ENCODE results near the gene CHRNA3.
"Not testable (repeated sequence)": the region's sequence is repeated elsewhere in the genome, so short reads cannot be mapped to it uniquely, and the experiment has no call there.

CHRNA3 gene

DNA sequence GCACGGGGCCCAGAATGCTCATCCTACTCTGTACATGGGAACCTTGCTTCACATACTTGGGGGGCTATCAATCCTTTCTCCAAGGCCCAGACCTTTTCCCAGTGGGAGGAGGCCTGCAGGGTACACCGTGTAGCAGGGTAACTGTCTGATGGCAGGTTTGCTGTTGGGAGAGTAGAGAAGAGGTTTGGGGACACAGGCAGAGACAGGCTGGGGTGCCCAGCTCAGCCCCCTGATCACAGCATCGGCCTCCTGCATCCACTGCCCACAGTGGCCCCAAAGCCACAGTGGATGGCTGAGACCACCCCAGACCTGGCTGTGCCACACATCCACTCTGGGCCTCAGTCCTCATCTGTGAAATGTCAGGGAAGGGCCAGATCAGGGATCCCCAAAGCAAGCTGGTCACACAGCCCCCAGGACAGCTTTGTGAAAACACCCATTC lies 5.6 kb downstream of the CHRNA3 start:
- Histone ChIP-seq H2AFZ (ENCODE audit: low read depth, low read length) (no peak overlapping the region), H3K79me2 (ENCODE audit: low read length) (no peaks in the 10 kb centered on the region), H3K27ac (ENCODE audit: low read length) (no peak overlapping the region), H3K9me3 (ENCODE audit: insufficient read depth, low read length) (no peaks in the 10 kb centered on the region), H3K9ac (ENCODE audit: low read length) (no peak overlapping the region), H4K20me1 (ENCODE audit: insufficient read depth, low read length) (no peaks in the 10 kb centered on the region), H3K4me1 (ENCODE audit: low read length) (no peaks in the 10 kb centered on the region), H3K27me3 (ENCODE audit: low read depth, low read length) (no peaks in the 10 kb centered on the region), H3K36me3 (replicated peaks; ENCODE audit: low read depth, low read length) (no peaks in the 10 kb centered on the region), H3K4me3 (ENCODE audit: low read length) (no peak overlapping the region), H3K4me2 (ENCODE audit: low read length) (no peak overlapping the region)
- TF ChIP-seq, protein P1, sequence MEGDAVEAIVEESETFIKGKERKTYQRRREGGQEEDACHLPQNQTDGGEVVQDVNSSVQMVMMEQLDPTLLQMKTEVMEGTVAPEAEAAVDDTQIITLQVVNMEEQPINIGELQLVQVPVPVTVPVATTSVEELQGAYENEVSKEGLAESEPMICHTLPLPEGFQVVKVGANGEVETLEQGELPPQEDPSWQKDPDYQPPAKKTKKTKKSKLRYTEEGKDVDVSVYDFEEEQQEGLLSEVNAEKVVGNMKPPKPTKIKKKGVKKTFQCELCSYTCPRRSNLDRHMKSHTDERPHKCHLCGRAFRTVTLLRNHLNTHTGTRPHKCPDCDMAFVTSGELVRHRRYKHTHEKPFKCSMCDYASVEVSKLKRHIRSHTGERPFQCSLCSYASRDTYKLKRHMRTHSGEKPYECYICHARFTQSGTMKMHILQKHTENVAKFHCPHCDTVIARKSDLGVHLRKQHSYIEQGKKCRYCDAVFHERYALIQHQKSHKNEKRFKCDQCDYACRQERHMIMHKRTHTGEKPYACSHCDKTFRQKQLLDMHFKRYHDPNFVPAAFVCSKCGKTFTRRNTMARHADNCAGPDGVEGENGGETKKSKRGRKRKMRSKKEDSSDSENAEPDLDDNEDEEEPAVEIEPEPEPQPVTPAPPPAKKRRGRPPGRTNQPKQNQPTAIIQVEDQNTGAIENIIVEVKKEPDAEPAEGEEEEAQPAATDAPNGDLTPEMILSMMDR (IDR thresholded peaks at IDR 0.05; ENCODE audit: low read depth, low read length) = no peak
- TF ChIP-seq EZH2phosphoT487 (IDR thresholded peaks at IDR 0.05; ENCODE audit: low read depth) = no peak

DNA sequence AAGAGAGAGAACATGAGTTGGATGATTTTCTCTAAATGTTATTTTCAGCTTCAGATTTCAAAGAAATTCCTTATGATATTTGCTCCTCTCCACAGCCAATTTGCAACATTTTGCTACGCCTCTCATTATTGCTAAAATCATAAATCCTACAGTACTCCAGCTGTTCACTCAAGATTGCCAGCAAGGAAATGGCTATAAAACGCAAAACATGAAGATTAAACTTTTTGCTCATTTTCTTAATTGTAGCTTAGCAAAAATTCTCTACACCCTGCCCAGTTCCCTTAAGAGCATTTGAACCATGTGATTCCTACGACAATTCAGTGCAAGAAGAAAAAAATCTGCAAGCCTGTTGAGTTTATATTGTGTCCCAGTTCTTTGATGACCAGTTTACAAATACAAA lies 6.8 kb downstream of the CHRNA3 start:
- Histone ChIP-seq H3K9ac (ENCODE audit: low read length) (no peak overlapping the region), H3K4me3 (ENCODE audit: low read length) (no peak overlapping the region), H3K79me2 (ENCODE audit: low read length) (no peaks in the 10 kb centered on the region), H3K36me3 (replicated peaks; ENCODE audit: low read depth, low read length) (no peaks in the 10 kb centered on the region), H3K9me3 (ENCODE audit: insufficient read depth, low read length) (no peaks in the 10 kb centered on the region), H3K27ac (ENCODE audit: low read length) (no peak overlapping the region), H3K27me3 (ENCODE audit: low read depth, low read length) (no peaks in the 10 kb centered on the region), H4K20me1 (ENCODE audit: insufficient read depth, low read length) (no peaks in the 10 kb centered on the region), H2AFZ (ENCODE audit: low read depth, low read length) (no peak overlapping the region), H3K4me1 (ENCODE audit: low read length) (no peaks in the 10 kb centered on the region), H3K4me2 (ENCODE audit: low read length) (no peak overlapping the region)
- TF ChIP-seq, protein P1 (IDR thresholded peaks at IDR 0.05; ENCODE audit: low read depth, low read length) = no peak
- TF ChIP-seq EZH2phosphoT487 (IDR thresholded peaks at IDR 0.05; ENCODE audit: low read depth) = no peak

DNA sequence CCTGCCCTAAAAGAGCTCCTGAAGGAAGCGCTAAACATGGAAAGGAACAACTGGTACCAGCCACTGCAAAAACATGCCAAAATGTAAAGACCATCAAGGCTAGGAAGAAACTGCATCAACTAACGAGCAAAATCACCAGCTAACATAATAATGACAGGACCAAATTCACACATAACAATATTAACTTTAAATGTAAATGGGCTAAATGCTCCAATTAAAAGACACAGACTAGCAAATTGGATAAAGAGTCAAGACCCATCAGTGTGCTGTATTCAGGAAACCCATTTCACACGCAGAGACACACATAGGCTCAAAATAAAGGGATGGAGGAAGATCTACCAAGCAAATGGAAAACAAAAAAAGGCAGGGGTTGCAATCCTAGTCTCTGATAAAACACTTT lies 11.2 kb downstream of the CHRNA3 start:
- H3K36me3 ChIP-seq (replicated peaks; ENCODE audit: low read depth, low read length); H3K9me3 ChIP-seq (ENCODE audit: insufficient read depth, low read length); H3K9ac ChIP-seq (ENCODE audit: low read length); H3K4me1 ChIP-seq (ENCODE audit: low read length); H2AFZ ChIP-seq (ENCODE audit: low read depth, low read length); H3K27ac ChIP-seq (ENCODE audit: low read length); H3K4me2 ChIP-seq (ENCODE audit: low read length); H3K79me2 ChIP-seq (ENCODE audit: low read length); H4K20me1 ChIP-seq (ENCODE audit: insufficient read depth, low read length); H3K4me3 ChIP-seq (ENCODE audit: low read length); H3K27me3 ChIP-seq (ENCODE audit: low read depth, low read length): not testable (repeated sequence)

DNA sequence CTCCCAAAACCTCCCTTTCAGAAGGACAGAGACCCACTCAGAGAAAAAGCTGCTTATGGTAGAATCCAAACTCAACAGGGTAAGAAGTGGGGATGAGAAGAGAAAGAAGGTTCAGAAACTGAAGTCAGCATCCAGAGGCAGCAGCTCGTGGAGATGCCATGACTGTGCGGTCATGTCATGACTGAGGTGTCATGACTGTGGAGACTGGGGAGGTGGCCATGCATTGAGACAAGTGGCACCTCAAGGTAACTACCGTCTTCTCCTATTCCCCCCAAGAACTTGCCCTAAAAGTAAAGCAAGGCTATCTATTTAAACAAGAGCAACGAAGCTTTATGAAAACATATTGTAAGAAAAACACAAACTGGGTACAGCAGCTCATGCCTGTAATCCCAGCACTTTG lies 15.1 kb downstream of the CHRNA3 start:
- TF ChIP-seq EZH2phosphoT487 (IDR thresholded peaks at IDR 0.05; ENCODE audit: low read depth) = no peak
- TF ChIP-seq, protein P1 (IDR thresholded peaks at IDR 0.05; ENCODE audit: low read depth, low read length) = no peak
- Histone ChIP-seq H3K4me2 (ENCODE audit: low read length) (no peak overlapping the region), H3K27me3 (ENCODE audit: low read depth, low read length) (no peaks in the 10 kb centered on the region), H3K79me2 (ENCODE audit: low read length) (no peaks in the 10 kb centered on the region), H3K9me3 (ENCODE audit: insufficient read depth, low read length) (no peaks in the 10 kb centered on the region), H3K9ac (ENCODE audit: low read length) (no peak overlapping the region), H3K27ac (ENCODE audit: low read length) (no peak overlapping the region), H3K4me3 (ENCODE audit: low read length) (no peak overlapping the region), H2AFZ (ENCODE audit: low read depth, low read length) (no peak overlapping the region), H3K36me3 (replicated peaks; ENCODE audit: low read depth, low read length) (peaks cover 6% of the 10 kb centered on the region), H4K20me1 (ENCODE audit: insufficient read depth, low read length) (no peaks in the 10 kb centered on the region), H3K4me1 (ENCODE audit: low read length) (no peaks in the 10 kb centered on the region)

DNA sequence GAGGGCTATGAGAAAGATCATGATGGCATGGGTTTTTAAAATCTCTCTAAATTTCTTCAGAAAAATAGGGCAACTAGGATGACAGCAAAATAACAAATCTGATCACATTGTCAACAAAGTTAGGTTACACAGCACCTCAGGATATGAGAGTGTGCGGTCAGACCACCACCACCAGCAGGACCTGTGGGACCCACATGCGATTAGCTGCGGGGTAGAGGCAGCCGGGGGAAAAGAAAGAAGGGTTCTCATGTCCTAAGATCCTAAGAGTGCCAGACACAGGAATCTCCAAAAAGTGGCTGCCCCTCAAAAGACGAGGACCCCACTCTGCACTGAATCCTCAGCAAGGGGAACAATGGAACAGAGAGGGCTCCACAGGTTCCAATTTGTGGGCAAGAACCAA lies 15.6 kb downstream of the CHRNA3 start:
- Histone ChIP-seq H3K4me2 (ENCODE audit: low read length) (no peak overlapping the region), H3K79me2 (ENCODE audit: low read length) (no peaks in the 10 kb centered on the region), H3K4me3 (ENCODE audit: low read length) (no peak overlapping the region), H3K9me3 (ENCODE audit: insufficient read depth, low read length) (no peaks in the 10 kb centered on the region), H4K20me1 (ENCODE audit: insufficient read depth, low read length) (no peaks in the 10 kb centered on the region), H3K9ac (ENCODE audit: low read length) (no peak overlapping the region), H2AFZ (ENCODE audit: low read depth, low read length) (no peak overlapping the region), H3K27me3 (ENCODE audit: low read depth, low read length) (no peaks in the 10 kb centered on the region), H3K36me3 (replicated peaks; ENCODE audit: low read depth, low read length) (peaks cover 6% of the 10 kb centered on the region), H3K27ac (ENCODE audit: low read length) (no peak overlapping the region), H3K4me1 (ENCODE audit: low read length) (no peaks in the 10 kb centered on the region)
- TF ChIP-seq, protein P1 (IDR thresholded peaks at IDR 0.05; ENCODE audit: low read depth, low read length) = no peak
- no peak for TF ChIP-seq EZH2phosphoT487 (IDR thresholded peaks at IDR 0.05; ENCODE audit: low read depth)

Measured in OCI-LY3 (cell line).